TTC549 (cell line): ENCODE data around the gene ZNF263.
"Not testable (repeated sequence)": the region's sequence is repeated elsewhere in the genome, so short reads cannot be mapped to it uniquely, and the experiment has no call there.

Experiments
- FAIRE-seq: peaks from 2 replicates; lab custom pipeline; 2012; peaks lifted over from hg19 to GRCh38; lab: Jason Lieb, UNC

The ZNF263 gene

GRCh38 chr16:3268294-3268693 lies 15.0 kb upstream of the ZNF263 start:
- no peak for FAIRE-seq

- not testable (repeated sequence) for FAIRE-seq
These were observed 12.6 kb upstream of the ZNF263 start for GRCh38 chr16:3270718-3271117.

DNA sequence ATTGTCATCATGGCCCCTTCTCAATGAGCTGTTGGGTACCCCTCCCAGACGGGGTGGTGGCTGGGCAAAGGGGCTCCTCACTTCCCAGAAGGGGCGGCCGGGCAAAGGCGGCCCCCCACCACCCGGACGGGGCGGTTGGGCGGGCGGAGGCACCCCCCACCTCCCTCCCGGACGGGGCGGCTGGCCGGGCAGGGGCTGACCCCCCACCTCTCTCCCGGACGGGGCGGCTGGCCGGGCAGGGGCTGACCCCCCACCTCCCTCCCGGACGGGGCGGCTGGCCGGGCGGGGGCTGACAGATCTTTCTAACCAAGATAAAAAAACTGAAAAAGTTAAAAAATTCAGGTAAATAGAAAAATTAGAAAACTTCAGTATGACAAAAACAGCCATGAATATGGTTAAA lies 12.0 kb upstream of the ZNF263 start:
- not testable (repeated sequence) for FAIRE-seq

- no peak for FAIRE-seq
These were observed 8.8 kb upstream of the ZNF263 start for GRCh38 chr16:3274490-3274889.

DNA sequence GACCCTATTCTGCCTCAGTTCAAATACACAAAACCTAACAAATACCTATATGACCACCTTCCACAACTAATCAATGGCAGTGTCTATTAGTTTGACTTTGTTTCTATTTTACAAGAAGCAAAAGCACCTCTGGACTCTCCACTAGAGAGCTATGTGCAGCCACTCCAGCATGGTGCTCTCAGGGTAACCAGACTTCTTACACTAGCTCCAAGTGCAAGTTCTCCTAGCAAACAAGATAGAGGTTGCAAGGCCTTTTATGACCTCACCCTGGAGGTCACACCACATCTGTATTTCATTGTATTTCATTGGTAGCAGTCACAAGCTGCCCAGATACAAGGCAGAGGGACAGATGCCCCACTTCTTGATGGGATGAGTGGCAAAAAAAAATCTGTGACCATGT lies 8.3 kb upstream of the ZNF263 start:
- FAIRE-seq = no peak

DNA sequence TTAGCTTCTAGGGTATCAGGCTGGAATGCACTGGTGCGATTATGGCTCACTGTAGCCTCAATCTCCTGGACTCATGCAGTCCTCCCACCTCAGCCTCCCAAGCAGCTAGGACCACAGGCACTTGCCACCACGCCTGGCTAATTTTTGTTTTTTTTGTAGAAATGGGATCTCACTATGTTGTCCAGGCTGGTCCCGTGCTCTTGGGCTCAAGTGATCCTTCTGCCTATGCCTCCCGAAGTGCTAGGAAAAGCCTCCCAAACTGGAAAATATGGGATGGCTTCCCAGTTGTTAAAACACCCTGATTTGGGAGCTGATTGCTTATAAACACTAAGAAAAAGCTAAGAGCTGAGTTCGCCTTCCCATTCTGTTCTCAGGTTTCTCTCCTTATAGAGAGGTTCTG lies 6.6 kb upstream of the ZNF263 start:
- no peak for FAIRE-seq

GRCh38 chr16:3281222-3281820 lies 2.0 kb upstream of the ZNF263 start:
- FAIRE-seq = no peak

GRCh38 chr16:3282103-3282729 lies 1.1 kb upstream of the ZNF263 start:
- no peak for FAIRE-seq

GRCh38 chr16:3283543-3284447 lies 504 bp downstream of the ZNF263 start:
- FAIRE-seq = no peak

- FAIRE-seq = no peak
These were observed 1.8 kb downstream of the ZNF263 start for GRCh38 chr16:3285131-3285530.

DNA sequence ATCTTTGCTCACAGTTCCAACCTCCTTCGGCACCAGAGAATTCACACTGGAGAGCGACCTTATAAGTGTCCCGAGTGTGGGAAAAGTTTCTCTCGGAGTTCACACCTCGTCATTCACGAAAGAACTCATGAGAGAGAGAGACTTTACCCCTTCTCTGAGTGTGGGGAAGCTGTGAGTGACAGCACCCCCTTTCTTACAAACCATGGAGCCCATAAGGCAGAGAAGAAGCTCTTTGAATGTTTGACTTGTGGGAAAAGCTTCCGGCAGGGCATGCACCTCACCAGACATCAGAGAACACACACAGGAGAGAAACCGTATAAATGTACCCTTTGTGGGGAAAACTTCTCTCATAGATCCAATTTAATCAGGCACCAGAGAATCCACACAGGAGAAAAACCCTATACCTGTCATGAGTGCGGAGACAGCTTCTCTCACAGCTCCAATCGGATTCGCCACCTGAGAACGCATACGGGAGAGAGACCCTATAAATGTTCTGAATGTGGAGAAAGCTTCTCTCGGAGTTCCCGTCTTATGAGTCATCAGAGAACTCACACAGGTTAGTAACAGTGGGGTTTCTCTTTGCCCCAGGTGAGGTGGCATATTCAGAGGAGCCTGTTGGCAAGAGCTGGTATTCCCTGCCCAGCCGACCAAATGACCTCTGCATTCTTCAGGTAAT lies 6.8 kb downstream of the ZNF263 start:
- FAIRE-seq = no peak

DNA sequence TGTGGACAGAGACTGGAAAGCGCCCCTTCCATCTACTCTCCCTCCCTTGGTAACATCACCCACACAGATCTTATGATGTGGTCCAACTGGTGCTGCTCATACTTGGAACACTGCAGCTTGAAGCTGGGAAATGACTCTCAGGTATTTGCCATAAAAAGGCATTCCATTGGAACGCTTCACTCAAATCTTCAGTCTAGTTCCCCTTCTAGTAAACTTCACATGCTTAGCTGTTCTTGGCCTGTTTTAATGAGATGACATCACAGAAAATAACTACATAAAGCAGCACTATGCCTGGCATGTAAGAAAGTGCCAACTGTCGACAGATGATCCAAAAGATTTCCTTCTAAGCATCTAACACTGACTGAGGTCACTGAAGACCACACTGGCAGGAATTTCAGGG lies 9.3 kb downstream of the ZNF263 start:
- FAIRE-seq = no peak

GRCh38 chr16:3295209-3295608 lies 11.9 kb downstream of the ZNF263 start:
- no peak for FAIRE-seq

DNA sequence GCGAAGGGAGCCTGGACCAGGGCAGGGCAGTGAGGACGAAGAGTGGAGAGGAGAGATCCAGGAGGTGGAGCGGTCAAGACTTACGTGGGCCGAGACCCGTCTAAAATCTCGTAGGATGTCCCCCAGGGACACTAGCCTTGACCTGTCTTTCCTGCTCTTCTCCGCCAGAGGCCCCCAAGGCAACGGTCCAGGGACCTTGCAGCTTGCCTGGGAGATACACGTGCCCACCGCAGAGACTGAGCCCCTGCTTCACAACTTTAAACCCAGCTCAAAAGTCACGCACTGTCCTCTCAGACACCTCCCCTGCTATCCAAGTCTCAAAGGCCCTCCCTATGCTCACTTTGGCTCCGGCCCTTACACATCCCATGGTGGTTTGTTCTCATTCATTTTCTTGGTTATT lies 12.5 kb downstream of the ZNF263 start:
- no peak for FAIRE-seq

GRCh38 chr16:3304370-3304769 lies 21.1 kb downstream of the ZNF263 start:
- FAIRE-seq = no peak

DNA sequence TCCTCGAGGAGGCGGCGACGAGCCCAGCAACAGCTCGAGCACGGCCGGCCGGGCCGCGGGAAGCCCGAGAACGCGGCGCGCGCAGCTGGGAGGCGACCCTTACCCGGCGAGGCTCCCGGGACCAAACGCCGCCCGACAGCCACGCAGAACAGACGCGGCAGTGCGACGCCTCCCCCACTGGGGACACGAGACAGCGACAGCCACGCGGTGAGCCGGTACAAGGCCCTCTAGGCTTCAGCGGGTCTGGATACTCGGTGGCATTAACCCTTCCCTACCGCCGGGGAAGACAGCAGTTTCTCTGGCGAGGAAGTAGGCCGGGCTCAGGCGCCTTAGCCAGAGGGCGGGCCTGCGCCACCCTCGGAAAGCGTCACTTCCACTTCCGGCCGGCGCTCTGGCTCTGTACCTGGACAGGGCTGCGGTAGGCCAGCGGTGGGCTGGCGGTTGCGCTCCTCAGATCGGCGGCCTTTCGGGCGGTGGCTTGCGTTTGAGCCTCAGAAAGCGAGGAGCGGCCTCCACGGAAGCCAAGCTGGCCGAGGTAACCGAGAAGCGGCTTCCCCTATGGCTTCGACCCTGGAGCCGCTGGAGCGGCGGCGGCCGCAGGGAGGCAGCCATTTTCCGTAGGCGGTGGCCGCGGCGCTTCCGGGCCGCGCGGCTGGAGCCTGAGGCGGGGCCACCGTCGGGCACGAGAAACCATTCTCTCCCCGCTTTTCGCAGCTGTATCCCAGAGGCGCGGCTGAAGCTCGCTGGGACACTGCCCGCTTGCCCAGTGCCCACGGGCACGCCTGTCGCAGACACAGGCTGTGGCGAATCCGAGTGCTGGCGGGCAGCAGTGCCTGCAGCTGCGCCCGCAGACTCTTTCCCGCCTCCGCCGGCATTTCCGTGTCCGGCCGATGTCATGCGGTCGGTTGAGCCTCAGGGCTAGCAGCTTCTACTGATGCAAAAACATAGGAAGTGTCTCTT lies 22.1 kb downstream of the ZNF263 start, which contains the start of the genes TIGD7 and ZNF75A:
Gene TIGD7, minus strand, starts transcription at position 322 of the 960 bp plus-strand sequence. CDS start 4,816 bp downstream, outside the sequence.
Gene ZNF75A, plus strand, starts transcription at position 389 of the 960 bp plus-strand sequence. CDS start 2,932 bp downstream, outside the sequence.
- no peak for FAIRE-seq

DNA sequence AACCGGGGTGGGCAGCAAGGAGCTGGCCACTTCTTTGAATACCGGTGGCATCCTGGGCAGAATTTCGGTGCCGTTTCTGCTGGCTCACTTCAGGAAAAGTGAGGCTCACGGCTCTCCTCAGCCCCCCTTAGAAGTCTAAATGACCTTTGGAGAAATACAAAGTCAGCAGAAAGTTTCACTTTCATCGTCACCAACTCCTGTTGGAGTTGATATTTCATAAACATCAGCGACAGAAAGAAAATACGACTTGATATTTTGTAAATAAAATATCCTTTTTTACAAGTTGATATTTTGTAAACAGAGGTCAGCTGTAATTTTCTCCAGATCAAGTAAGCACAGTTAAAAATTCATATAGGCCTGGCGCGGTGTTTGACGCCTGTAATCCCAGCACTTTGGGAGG lies 22.8 kb downstream of the ZNF263 start:
- FAIRE-seq = no peak

DNA sequence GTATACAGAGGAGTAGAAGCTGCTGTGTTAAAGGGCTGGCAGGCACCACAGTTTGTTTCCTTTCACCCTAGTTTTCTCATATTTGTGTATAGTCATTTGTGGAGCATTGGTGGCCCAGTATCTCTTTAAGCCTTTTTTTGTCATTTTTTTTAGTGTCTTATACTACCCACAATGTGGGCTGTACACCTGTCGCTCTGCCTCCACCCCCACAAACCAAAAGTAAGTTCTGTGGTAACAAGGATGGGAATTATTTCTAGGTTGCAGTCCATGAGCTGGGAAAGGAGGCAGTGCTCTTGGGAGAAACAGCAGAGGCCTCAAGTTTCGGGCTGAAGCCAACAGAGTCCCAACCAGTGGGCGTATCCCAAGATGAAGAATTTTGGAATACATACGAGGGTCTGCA lies 28.2 kb downstream of the ZNF263 start:
- no peak for FAIRE-seq

GRCh38 chr16:3317315-3317999 lies 34.2 kb downstream of the ZNF263 start:
- FAIRE-seq = no peak

GRCh38 chr16:3321816-3322215 lies 38.5 kb downstream of the ZNF263 start:
- no peak for FAIRE-seq

GRCh38 chr16:3327514-3327913 lies 44.2 kb downstream of the ZNF263 start:
- FAIRE-seq = no peak
